Gastrocnemius medialis (tissue), 4 donors: ENCODE measurements around the gene ALDH1A2. TPM values are rescaled to one million over a fixed set of nuclear protein-coding genes. Genes with fewer than 3 reads are reported as not detected.

Source experiments
- ATAC-seq, 2 donors: fragments of 150-250 bp; one replicate each; pipeline ENCODE4 v1.9.1; 2016
- DNase-seq, 2 donors: peaks; one replicate each; pipeline ENCODE4 v3.0.0-alpha.2; 2019
- H3K27ac ChIP-seq, 4 donors: fragments of 200-600 bp; sonication (generic); 1 replicate in 1 of 4; 2 replicates in 3 of 4; pipeline ENCODE4 v1.5.1; 2016 to 2018; ENCODE audit warnings: mild to moderate bottlenecking in 2 of 4, moderate library complexity in 1 of 4
- H3K27me3 ChIP-seq, 3 donors: fragments of 200-600 bp; sonication (generic) in 2 of 3; 1 replicate in 1 of 3; 2 replicates in 2 of 3; pipeline versions ENCODE4 v1.5.1 to v1.6.0; 2016 to 2019; ENCODE audit warnings: mild to moderate bottlenecking in 1 of 3, moderate library complexity in 1 of 3
- H3K36me3 ChIP-seq, 2 donors: fragments of 200-600 bp; sonication (generic) in 1 of 2; one replicate each; pipeline ENCODE4 v1.5.1; 2017 to 2018
- H3K4me1 ChIP-seq, 2 donors: fragments of 200-600 bp; sonication (generic) in 1 of 2; one replicate each; pipeline ENCODE4 v1.5.1; 2016 to 2017; ENCODE audit warnings: mild to moderate bottlenecking in 2 of 2
- H3K4me3 ChIP-seq, 4 donors: fragments of 200-600 bp; sonication (generic) in 3 of 4; 1 replicate in 1 of 4; 2 replicates in 3 of 4; pipeline ENCODE4 v1.5.1; 2016 to 2019; ENCODE audit warnings: mild to moderate bottlenecking in 2 of 4
- H3K9me3 ChIP-seq, 3 donors: fragments of 200-600 bp; sonication (generic) in 2 of 3; 1 replicate in 1 of 3; 2 replicates in 2 of 3; pipeline ENCODE4 v1.5.1; 2016 to 2019
- CTCF ChIP-seq, 5 experiments: fragments of 450-650 bp in 3 of 5; fragments of 200-600 bp in 2 of 5; sonication (generic) in 2 of 5; IDR thresholded peaks in 4 of 5; conservative IDR thresholded peaks in 1 of 5; 1 replicate in 4 of 5; 2 replicates in 1 of 5; pipeline ENCODE4 v1.5.1; 2016 to 2019; ENCODE audit warnings: antibody characterized with exemption in 5 of 5, mild to moderate bottlenecking in 3 of 5, moderate library complexity in 3 of 5
- POLR2A ChIP-seq, 2 donors: fragments of 450-650 bp; IDR thresholded peaks; one replicate each; pipeline ENCODE4 v1.6.1; 2017; ENCODE audit warnings: antibody characterized with exemption in 2 of 2, mild to moderate bottlenecking in 2 of 2, moderate library complexity in 2 of 2
- in situ Hi-C, 4 donors: fragments of 200-750 bp; cut with MboI; loops; one replicate each; pipeline versions ENCODE4 v1.15.0 to v1.8.0; 2017; ENCODE audit warnings: low sequenced_read_pairs in 4 of 4
- intact Hi-C: fragments of 100-400 bp; cut with DNase I; formaldehyde crosslinking; loops from one replicate; pipeline ENCODE4 v1.15.1; 2023; ENCODE audit warnings: low total_unique reads
- total RNA-seq, 4 donors: library from RNA; depleted of rRNA; stranded (reverse); fragments of >200 nt; gene quantifications; one replicate each; pipeline versions ENCODE4 v1.1.0 to v1.2.3, GENCODE V29; 2016

ALDH1A2 gene
- total RNA-seq, 4 donors from 2014 or later, result 3.5 to 26.7 (median 5.8) TPM

- Histone ChIP-seq H3K9me3 (no peaks in the 10 kb centered on the region), H3K27me3 (peaks cover 0 to 2% (median 0%) of the 10 kb centered on the region in 3 donors), H3K4me1 (no peaks in the 10 kb centered on the region), H3K36me3 (no peaks in the 10 kb centered on the region), H3K27ac (no peak overlapping the region), H3K4me3 (no peak overlapping the region)
- no peak for TF ChIP-seq POLR2A (IDR thresholded peaks at IDR 0.05)
- no peak for TF ChIP-seq CTCF (IDR thresholded peaks at IDR 0.05 in 4 of 5, conservative IDR thresholded peaks at IDR 0.05 in 1 of 5)
- DNase-seq (no peak), ATAC-seq (no peak)
- in situ Hi-C loops, result no loop called here
- intact Hi-C loops, result no loop called here
These were observed 122.3 kb downstream of the ALDH1A2 start for GRCh38 chr15:57943171-57943570.

GRCh38 chr15:57941816-57942215, 123.7 kb downstream of the ALDH1A2 start:
- Histone ChIP-seq H3K9me3 (no peaks in the 10 kb centered on the region), H3K4me3 (no peak overlapping the region), H3K36me3 (no peaks in the 10 kb centered on the region), H3K4me1 (no peaks in the 10 kb centered on the region), H3K27ac (no peak overlapping the region), H3K27me3 (peaks cover 0 to 2% (median 0%) of the 10 kb centered on the region in 3 donors)
- no peak for TF ChIP-seq POLR2A (IDR thresholded peaks at IDR 0.05)
- TF ChIP-seq CTCF (IDR thresholded peaks at IDR 0.05 in 4 of 5, conservative IDR thresholded peaks at IDR 0.05 in 1 of 5), result no peak
- no peak for ATAC-seq
- no peak for DNase-seq
- in situ Hi-C loops, result no loop called here
- intact Hi-C loops, result no loop called here

GRCh38 chr15:57932348-57932747, 133.2 kb downstream of the ALDH1A2 start:
- Histone ChIP-seq H3K4me1 (no peaks in the 10 kb centered on the region), H3K36me3 (no peaks in the 10 kb centered on the region), H3K27me3 (no peaks in the 10 kb centered on the region), H3K9me3 (no peaks in the 10 kb centered on the region), H3K4me3 (no peak overlapping the region), H3K27ac (no peak overlapping the region)
- intact Hi-C loops (no loop called here), in situ Hi-C loops (no loop called here)
- no peak for TF ChIP-seq CTCF (IDR thresholded peaks at IDR 0.05 in 4 of 5, conservative IDR thresholded peaks at IDR 0.05 in 1 of 5)
- TF ChIP-seq POLR2A (IDR thresholded peaks at IDR 0.05), result no peak
- no peak for ATAC-seq
- DNase-seq, result no peak

- TF ChIP-seq POLR2A (IDR thresholded peaks at IDR 0.05) (no peak), CTCF (IDR thresholded peaks at IDR 0.05 in 4 of 5, conservative IDR thresholded peaks at IDR 0.05 in 1 of 5) (no peak)
- intact Hi-C loops (no loop called here), in situ Hi-C loops (no loop called here)
- Histone ChIP-seq H3K4me3 (no peak overlapping the region), H3K9me3 (no peaks in the 10 kb centered on the region), H3K4me1 (no peaks in the 10 kb centered on the region), H3K27me3 (no peaks in the 10 kb centered on the region), H3K27ac (no peak overlapping the region), H3K36me3 (no peaks in the 10 kb centered on the region)
- ATAC-seq (no peak), DNase-seq (no peak)
These were observed 133.9 kb downstream of the ALDH1A2 start for GRCh38 chr15:57931570-57931969.

- DNase-seq (no peak), ATAC-seq (no peak)
- Histone ChIP-seq H3K4me3 (no peak overlapping the region), H3K27ac (no peak overlapping the region), H3K4me1 (peaks cover 10 to 15% of the 10 kb centered on the region in 2 donors), H3K27me3 (no peaks in the 10 kb centered on the region), H3K9me3 (no peaks in the 10 kb centered on the region), H3K36me3 (no peaks in the 10 kb centered on the region)
- TF ChIP-seq CTCF (IDR thresholded peaks at IDR 0.05 in 4 of 5, conservative IDR thresholded peaks at IDR 0.05 in 1 of 5) (no peak), POLR2A (IDR thresholded peaks at IDR 0.05) (no peak)
- in situ Hi-C loops, result no loop called here
- intact Hi-C loops, result no loop called here
These were observed 138.3 kb downstream of the ALDH1A2 start for GRCh38 chr15:57927091-57927631.
